ENCODE results near the gene CNR2. TPM values are rescaled to one million over a fixed set of nuclear protein-coding genes. Genes with fewer than 3 reads are reported as not detected.

The CNR2 gene
- total RNA-seq, 1 experiment from 2014 or later = not detected

DNA sequence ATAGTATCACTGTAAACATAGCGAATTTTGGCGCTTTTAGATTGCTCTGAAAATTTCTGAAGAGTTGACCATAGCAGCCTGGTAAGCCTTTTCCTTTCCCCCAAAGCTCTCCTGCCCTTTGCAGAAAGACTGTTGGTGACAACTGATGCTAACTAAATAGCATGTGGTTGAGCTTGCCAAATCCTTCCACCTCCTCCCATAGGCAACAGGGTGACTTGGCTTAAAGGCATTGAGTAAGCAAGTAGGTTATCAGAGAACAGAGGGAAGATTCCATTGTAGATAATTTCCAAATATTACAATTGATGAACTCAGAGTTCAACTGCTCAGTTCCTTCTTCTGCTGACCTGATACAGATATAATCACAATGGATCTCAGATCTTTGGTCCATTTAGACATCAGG is 68.0 kb downstream of the CNR2 start:
- no peak for DNase-seq
- Histone ChIP-seq H3K79me1 (ENCODE audit: insufficient read depth, low read depth, low read length, poor library complexity, severe bottlenecking) (no peaks in the 10 kb centered on the region), H3K4me2 (ENCODE audit: insufficient read depth, insufficient read length, low read length) (no peak overlapping the region), H2BK120ac (ENCODE audit: low read depth, low read length, poor library complexity, severe bottlenecking) (no peak overlapping the region), H3K4me1 (ENCODE audit: insufficient read depth, low read length) (no peaks in the 10 kb centered on the region), H3K23me2 (ENCODE audit: insufficient read length, low read depth, low read length, poor library complexity, severe bottlenecking) (no peaks in the 10 kb centered on the region), H3K23ac (ENCODE audit: insufficient read length, low read depth, low read length) (no peak overlapping the region), H4K8ac (replicated peaks; ENCODE audit: insufficient read length, low read depth, low read length) (no peak overlapping the region), H4K5ac (ENCODE audit: insufficient read length, low read depth, low read length) (no peak overlapping the region), H3K9ac (ENCODE audit: extremely low read depth, insufficient read length, low read length) (no peak overlapping the region), H4K20me1 (ENCODE audit: control insufficient read depth, insufficient read depth, insufficient read length) (no peaks in the 10 kb centered on the region), H3K27me3 (ENCODE audit: insufficient read depth, low read length) (no peaks in the 10 kb centered on the region), H2BK12ac (ENCODE audit: insufficient read length, low read depth, low read length) (no peak overlapping the region), H4K91ac (ENCODE audit: insufficient read length, low read depth, low read length) (no peak overlapping the region), H2BK20ac (ENCODE audit: low read depth, low read length, poor library complexity, severe bottlenecking) (no peak overlapping the region), H3K4ac (ENCODE audit: low read depth, low read length) (no peak overlapping the region), H3K56ac (ENCODE audit: insufficient read length, low read depth, low read length) (no peak overlapping the region), H3K79me2 (ENCODE audit: insufficient read depth, low read length) (no peaks in the 10 kb centered on the region), H2AK5ac (ENCODE audit: insufficient read length, low read length) (no peak overlapping the region), H2BK5ac (ENCODE audit: insufficient read length, low read length) (no peak overlapping the region), H2BK15ac (ENCODE audit: low read depth, low read length) (no peak overlapping the region), H3K9me3 (ENCODE audit: control insufficient read depth, low read depth, low read length) (no peaks in the 10 kb centered on the region), H3K27ac (ENCODE audit: insufficient read length, low read depth, low read length) (no peak overlapping the region), H2AFZ (ENCODE audit: low read length) (no peak overlapping the region), H3K18ac (ENCODE audit: insufficient read length, low read depth, low read length) (no peak overlapping the region), H3T11ph (ENCODE audit: low read length) (no peak overlapping the region), H3K14ac (ENCODE audit: insufficient read depth, low read length) (no peak overlapping the region)
- Mint-ChIP-seq H3K27ac (no peak overlapping the region), H3K36me3 (ENCODE audit: insufficient read depth in 1 of 3, low read depth in 3 of 3) (peaks cover 15 to 24% (median 23%) of the 10 kb centered on the region in 3 experiments), H3K4me1 (no peaks in the 10 kb centered on the region), H3K27me3 (ENCODE audit: low read depth) (peaks cover 12% of the 10 kb centered on the region), H3K9me3 (peaks cover 9 to 17% of the 10 kb centered on the region in 2 experiments; a peak in 4 of 5 replicates), H3K4me3 (no peak overlapping the region)
- no CpG with 5 or more reads among the region's 2 CpGs for WGBS (ENCODE audit: extremely low coverage, insufficient read length, low lambda C conversion rate)
- TF ChIP-seq, protein P1, sequence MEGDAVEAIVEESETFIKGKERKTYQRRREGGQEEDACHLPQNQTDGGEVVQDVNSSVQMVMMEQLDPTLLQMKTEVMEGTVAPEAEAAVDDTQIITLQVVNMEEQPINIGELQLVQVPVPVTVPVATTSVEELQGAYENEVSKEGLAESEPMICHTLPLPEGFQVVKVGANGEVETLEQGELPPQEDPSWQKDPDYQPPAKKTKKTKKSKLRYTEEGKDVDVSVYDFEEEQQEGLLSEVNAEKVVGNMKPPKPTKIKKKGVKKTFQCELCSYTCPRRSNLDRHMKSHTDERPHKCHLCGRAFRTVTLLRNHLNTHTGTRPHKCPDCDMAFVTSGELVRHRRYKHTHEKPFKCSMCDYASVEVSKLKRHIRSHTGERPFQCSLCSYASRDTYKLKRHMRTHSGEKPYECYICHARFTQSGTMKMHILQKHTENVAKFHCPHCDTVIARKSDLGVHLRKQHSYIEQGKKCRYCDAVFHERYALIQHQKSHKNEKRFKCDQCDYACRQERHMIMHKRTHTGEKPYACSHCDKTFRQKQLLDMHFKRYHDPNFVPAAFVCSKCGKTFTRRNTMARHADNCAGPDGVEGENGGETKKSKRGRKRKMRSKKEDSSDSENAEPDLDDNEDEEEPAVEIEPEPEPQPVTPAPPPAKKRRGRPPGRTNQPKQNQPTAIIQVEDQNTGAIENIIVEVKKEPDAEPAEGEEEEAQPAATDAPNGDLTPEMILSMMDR (conservative IDR thresholded peaks at IDR 0.05) = no peak
